Astrocyte of the spinal cord (primary cell): ENCODE results near the gene SEZ6L2.
"Not testable (repeated sequence)": the region's sequence is repeated elsewhere in the genome, so short reads cannot be mapped to it uniquely, and the experiment has no call there.

Experiments
- DNase-seq: peaks from one replicate; pipeline ENCODE4 v3.0.0; 2011; ENCODE audit warnings: low read depth, low spot score
- H3K4me3 ChIP-seq: 2 replicates; pipeline ENCODE4 v1.5.1; 2011; ENCODE audit warnings: low read depth, mild to moderate bottlenecking, low read length, moderate library complexity
- CTCF ChIP-seq: IDR thresholded peaks from 2 replicates; pipeline ENCODE4 v1.5.1; 2012; ENCODE audit warnings: low read depth, mild to moderate bottlenecking, low read length, inconsistent platforms
- in situ Hi-C: cut with HindIII; loops from 2 replicates; pipeline ENCODE4 v1.10.0; 2017; ENCODE audit warnings: low sequenced_read_pairs

The SEZ6L2 gene

DNA sequence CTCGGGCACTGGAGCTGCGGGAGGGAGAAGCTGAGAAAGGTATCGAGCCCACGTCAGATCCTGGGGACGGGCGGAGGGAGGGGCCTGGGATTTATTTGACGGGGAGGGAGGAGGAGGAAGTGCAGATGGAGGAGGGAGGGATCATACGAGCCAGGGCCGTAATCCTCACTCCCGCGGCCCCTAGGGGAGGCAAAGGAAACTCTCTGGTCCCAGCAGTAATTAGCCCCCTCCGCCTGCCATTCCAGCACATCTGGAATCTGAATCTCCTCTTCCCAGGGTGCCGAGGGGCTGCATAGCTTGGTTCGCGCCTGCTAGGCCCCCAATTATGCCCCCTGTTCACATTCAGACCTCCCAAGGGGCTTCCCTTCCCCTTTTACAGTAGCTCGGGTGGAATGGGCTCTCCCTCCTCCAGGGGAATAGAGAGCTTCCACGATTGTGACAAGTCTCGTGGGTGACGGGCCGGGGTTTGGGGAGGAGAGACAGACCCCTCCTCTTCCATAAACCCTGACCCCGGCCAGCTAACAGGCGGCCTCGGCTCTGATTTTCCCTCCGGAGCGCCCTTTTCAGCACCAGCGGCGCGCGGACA is at the start of gene SEZ6L2:
TSS of gene SEZ6L2 (minus strand) at position 35 of the 586 bp plus-strand sequence. CDS start 531 bp downstream, outside the sequence.
- in situ Hi-C loops: no loop called here
- no peak for TF ChIP-seq CTCF
- peak; percentile 78 for DNase-seq
- H3K4me3 ChIP-seq: peak within 1 kb of the TSS; percentile 60

GRCh38 chr16:29947897-29948296 is 48.5 kb upstream of the SEZ6L2 start:
- no peak overlapping the region for H3K4me3 ChIP-seq
- no peak for TF ChIP-seq CTCF
- in situ Hi-C loops: no loop called here
- no peak for DNase-seq

- no peak overlapping the region for H3K4me3 ChIP-seq
- in situ Hi-C loops: no loop called here
- peak; percentile 50 for TF ChIP-seq CTCF
- DNase-seq: peak; percentile 98
Measured at GRCh38 chr16:29943846-29944799, 44.8 kb upstream of the SEZ6L2 start.

GRCh38 chr16:29940656-29941055 is 41.3 kb upstream of the SEZ6L2 start:
- peak; percentile 13 for DNase-seq
- in situ Hi-C loops: no loop called here
- no peak overlapping the region for H3K4me3 ChIP-seq
- no peak for TF ChIP-seq CTCF

- H3K4me3 ChIP-seq, DNase-seq, in situ Hi-C loops: not testable (repeated sequence)
Measured at GRCh38 chr16:29931750-29932149, 32.4 kb upstream of the SEZ6L2 start.

DNA sequence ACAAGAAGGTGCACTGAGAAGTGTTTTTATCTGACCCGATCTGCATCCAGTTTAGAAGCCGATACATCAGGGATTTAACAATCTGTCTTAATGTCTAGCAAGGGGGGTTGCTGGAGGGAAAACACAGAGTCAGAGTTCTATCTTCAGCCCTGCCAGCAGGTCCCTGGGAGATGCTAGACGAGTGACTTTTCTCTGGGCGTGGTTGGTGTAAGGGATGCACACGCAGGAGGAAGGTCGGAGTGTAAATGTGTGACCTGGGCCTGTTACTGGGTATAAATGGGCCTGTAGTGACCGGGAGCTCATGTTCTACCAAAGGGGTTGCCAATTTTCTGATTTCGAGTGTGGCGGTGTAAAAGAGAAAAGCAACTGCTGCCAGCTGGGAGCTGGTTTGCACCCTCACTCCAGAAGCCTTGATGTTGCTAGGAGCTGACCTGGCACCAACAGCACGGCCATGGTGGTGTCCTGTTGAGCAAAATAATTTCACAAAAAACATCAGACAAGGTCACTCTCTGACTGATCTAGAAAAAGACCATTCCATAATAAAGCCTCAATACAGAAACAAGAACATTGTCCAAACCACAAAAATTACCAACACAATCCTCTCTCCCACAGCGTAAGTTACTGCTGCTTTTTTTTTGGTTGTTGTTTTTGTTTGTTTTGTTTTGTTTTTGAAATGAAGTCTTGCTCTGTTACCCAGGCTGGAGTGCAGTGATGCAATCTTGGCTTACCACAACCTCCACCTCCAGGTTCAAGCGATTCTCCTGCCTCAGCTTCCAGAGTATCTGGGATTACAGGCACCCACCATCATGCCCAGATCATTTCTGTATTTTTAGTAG is 27.9 kb upstream of the SEZ6L2 start:
- TF ChIP-seq CTCF: no peak
- DNase-seq: no peak
- peak overlapping the region; percentile 80 for H3K4me3 ChIP-seq
- in situ Hi-C loops: no loop called here
